ENCODE results near the gene ASCL1. TPM values are rescaled to one million over a fixed set of nuclear protein-coding genes. Genes with fewer than 3 reads are reported as not detected.

Gene ASCL1
- total RNA-seq, result not detected

- intact Hi-C loops (cut with DNase I), result no loop called here
- H3K9me3 ChIP-seq, result no peaks in the 10 kb centered on the region
- H3K27ac ChIP-seq, result no peak within 1 kb of the TSS
- peaks cover 2% of the 10 kb centered on the region in 2 donors for H3K4me1 ChIP-seq
- H3K36me3 ChIP-seq, result no peaks in the 10 kb centered on the region
- H3K27me3 ChIP-seq, result no peaks in the 10 kb centered on the region
- peak within 1 kb of the TSS; percentile 46 to 62 for H3K4me3 ChIP-seq
- TF ChIP-seq CTCF (IDR thresholded peaks at IDR 0.05), result no peak
- DNase-seq (ENCODE audit: low spot score in 2 of 2), result no peak
Measured at GRCh38 chr12:102957339-102958050, at the start of gene ASCL1. Gene ASCL1, plus strand, starts transcription at chr12:102957674. Its CDS starts 571 bp downstream, at chr12:102958245.

GRCh38 chr12:102907918-102908317, 49.6 kb upstream of the ASCL1 start:
- no peaks in the 10 kb centered on the region for H3K27me3 ChIP-seq
- no peaks in the 10 kb centered on the region for H3K4me1 ChIP-seq
- no peak overlapping the region for H3K4me3 ChIP-seq
- no peak for DNase-seq (ENCODE audit: low spot score in 2 of 2)
- no peaks in the 10 kb centered on the region for H3K36me3 ChIP-seq
- H3K9me3 ChIP-seq, result no peaks in the 10 kb centered on the region
- no peak for TF ChIP-seq CTCF (IDR thresholded peaks at IDR 0.05)
- intact Hi-C loops (cut with DNase I), result no loop called here
- H3K27ac ChIP-seq, result no peak overlapping the region

GRCh38 chr12:102910137-102910536, 47.3 kb upstream of the ASCL1 start:
- Histone ChIP-seq H3K4me1 (no peaks in the 10 kb centered on the region), H3K36me3 (no peaks in the 10 kb centered on the region), H3K27me3 (no peaks in the 10 kb centered on the region), H3K4me3 (no peak overlapping the region), H3K27ac (no peak overlapping the region), H3K9me3 (no peaks in the 10 kb centered on the region)
- intact Hi-C loops (cut with DNase I), result no loop called here
- DNase-seq (ENCODE audit: low spot score in 2 of 2), result no peak
- no peak for TF ChIP-seq CTCF (IDR thresholded peaks at IDR 0.05)

- no peak overlapping the region for H3K4me3 ChIP-seq
- no peak overlapping the region for H3K27ac ChIP-seq
- intact Hi-C loops (cut with DNase I), result no loop called here
- H3K9me3 ChIP-seq, result no peaks in the 10 kb centered on the region
- H3K27me3 ChIP-seq, result no peaks in the 10 kb centered on the region
- TF ChIP-seq CTCF (IDR thresholded peaks at IDR 0.05), result no peak
- no peaks in the 10 kb centered on the region for H3K4me1 ChIP-seq
- DNase-seq (ENCODE audit: low spot score in 2 of 2), result no peak
- no peaks in the 10 kb centered on the region for H3K36me3 ChIP-seq
Measured at GRCh38 chr12:102910792-102911191, 46.7 kb upstream of the ASCL1 start.

GRCh38 chr12:102911320-102911719, 46.2 kb upstream of the ASCL1 start:
- H3K4me3 ChIP-seq, result no peak overlapping the region
- H3K27ac ChIP-seq, result no peak overlapping the region
- no peaks in the 10 kb centered on the region for H3K36me3 ChIP-seq
- H3K9me3 ChIP-seq, result no peaks in the 10 kb centered on the region
- no peaks in the 10 kb centered on the region for H3K27me3 ChIP-seq
- intact Hi-C loops (cut with DNase I), result no loop called here
- H3K4me1 ChIP-seq, result no peaks in the 10 kb centered on the region
- TF ChIP-seq CTCF (IDR thresholded peaks at IDR 0.05), result no peak
- no peak for DNase-seq (ENCODE audit: low spot score in 2 of 2)
